Left lung (tissue), 10 donors: ENCODE results near the gene DSCAML1. TPM values are rescaled to one million over a fixed set of nuclear protein-coding genes. Genes with fewer than 3 reads are reported as not detected.

Experiments used
- ATAC-seq: fragments of 200-7000 bp; cut with Tn5 transposase; one replicate; pipeline ENCODE4 v1.9.1; 2020; ENCODE audit warnings: moderate library complexity
- DNase-seq, 4 donors: peaks; one replicate each; pipeline ENCODE4 v3.0.0-alpha.2; 2013 to 2020
- H3K27ac ChIP-seq, 2 donors: fragments of 200-600 bp; sonication (generic) in 1 of 2; one replicate each; pipeline versions ENCODE4 v1.5.0 to v1.8.0; 2020 to 2021
- H3K27me3 ChIP-seq, 2 donors: fragments of 200-600 bp; sonication (generic) in 1 of 2; one replicate each; pipeline versions ENCODE4 v1.5.0 to v1.8.0; 2020 to 2021
- H3K36me3 ChIP-seq, 2 donors: fragments of 200-600 bp; sonication (generic) in 1 of 2; one replicate each; pipeline versions ENCODE4 v1.5.0 to v1.8.0; 2020 to 2021
- H3K4me1 ChIP-seq, 2 donors: fragments of 200-600 bp; one replicate each; pipeline ENCODE4 v1.8.0; 2021
- H3K4me3 ChIP-seq, 2 donors: fragments of 200-600 bp; sonication (generic) in 1 of 2; one replicate each; pipeline versions ENCODE4 v1.5.0 to v1.8.0; 2020 to 2021; ENCODE audit warnings: mild to moderate bottlenecking in 1 of 2
- H3K9me3 ChIP-seq, 2 donors: fragments of 200-600 bp; sonication (generic) in 1 of 2; one replicate each; pipeline versions ENCODE4 v1.5.0 to v1.8.0; 2020 to 2021
- intact Hi-C, 2 donors: fragments of 100-400 bp; cut with DNase I; formaldehyde crosslinking; loops; one replicate each; pipeline versions ENCODE4 v1.11.2 to v1.14.2; 2022
- polyA plus RNA-seq, 6 donors: library from polyadenylated mRNA; unstranded; fragments of 120-200 nt; gene quantifications; one replicate each; pipeline ENCODE4 v1.2.1, GENCODE V29; 2013; ENCODE audit not compliant: insufficient read length in 6 of 6
- total RNA-seq, 2 donors: library from RNA; stranded (reverse); fragmentation: NEBNext Ultra II Directional; extraction: Animal tissue kit (Norgen Biotek cat#: 25700); gene quantifications; one replicate each; pipeline ENCODE4 v1.2.1, GENCODE V29; 2021
- TF ChIP-seq, protein P1 (sequence below), 2 donors: fragments of 200-600 bp; sonication (generic) in 1 of 2; IDR thresholded peaks; one replicate each; pipeline versions ENCODE4 v1.5.0 to v1.8.0; 2021; ENCODE audit warnings: antibody characterized with exemption in 2 of 2
- donor health status: DM: no; HTN: yes; CAD: no.
- donor health status: DM: no; HTN: no; CAD: no.

The DSCAML1 gene
- total and polyA plus RNA-seq, 8 donors, result 0.35 to 1.8 (median 1.2) TPM

DNA sequence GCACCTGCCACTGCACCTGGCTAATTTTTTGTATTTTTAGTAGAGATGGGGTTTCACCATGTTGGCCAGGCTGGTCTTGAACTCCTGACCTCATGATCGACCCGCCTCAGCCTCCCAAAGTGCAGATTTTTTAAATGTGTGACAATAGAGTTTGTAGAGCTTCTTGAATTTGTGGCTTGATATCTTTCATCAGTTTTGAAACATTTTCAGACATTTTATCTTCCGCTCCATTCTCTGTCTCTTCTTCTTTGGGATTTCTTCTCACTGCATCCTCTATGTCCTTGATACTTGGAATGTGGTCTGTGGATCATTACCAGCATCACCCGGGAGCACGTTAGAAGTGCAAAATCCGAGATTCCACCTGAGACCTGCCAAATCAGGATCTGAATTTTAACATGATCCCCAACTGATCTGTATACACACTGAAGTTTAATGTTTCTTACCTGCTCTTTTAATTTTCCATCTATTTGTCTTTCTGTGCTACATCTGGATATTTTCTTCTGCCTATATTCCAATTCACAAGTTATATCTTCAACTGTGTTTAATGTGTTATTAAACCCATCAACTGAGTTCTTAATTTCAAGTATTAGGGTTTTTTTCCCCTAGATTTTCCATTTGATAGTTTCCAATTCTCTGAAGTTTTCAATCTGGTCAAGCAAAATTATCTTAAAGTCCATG is 343.0 kb downstream of the DSCAML1 start:
- ATAC-seq (no peak), DNase-seq (no peak)
- intact Hi-C loops, result no loop called here
- Histone ChIP-seq H3K4me1 (no peaks in the 10 kb centered on the region), H3K4me3 (no peak overlapping the region), H3K9me3 (peaks cover 0 to 6% of the 10 kb centered on the region in 2 donors), H3K36me3 (no peaks in the 10 kb centered on the region), H3K27ac (no peak overlapping the region), H3K27me3 (no peaks in the 10 kb centered on the region)
- TF ChIP-seq, protein P1, sequence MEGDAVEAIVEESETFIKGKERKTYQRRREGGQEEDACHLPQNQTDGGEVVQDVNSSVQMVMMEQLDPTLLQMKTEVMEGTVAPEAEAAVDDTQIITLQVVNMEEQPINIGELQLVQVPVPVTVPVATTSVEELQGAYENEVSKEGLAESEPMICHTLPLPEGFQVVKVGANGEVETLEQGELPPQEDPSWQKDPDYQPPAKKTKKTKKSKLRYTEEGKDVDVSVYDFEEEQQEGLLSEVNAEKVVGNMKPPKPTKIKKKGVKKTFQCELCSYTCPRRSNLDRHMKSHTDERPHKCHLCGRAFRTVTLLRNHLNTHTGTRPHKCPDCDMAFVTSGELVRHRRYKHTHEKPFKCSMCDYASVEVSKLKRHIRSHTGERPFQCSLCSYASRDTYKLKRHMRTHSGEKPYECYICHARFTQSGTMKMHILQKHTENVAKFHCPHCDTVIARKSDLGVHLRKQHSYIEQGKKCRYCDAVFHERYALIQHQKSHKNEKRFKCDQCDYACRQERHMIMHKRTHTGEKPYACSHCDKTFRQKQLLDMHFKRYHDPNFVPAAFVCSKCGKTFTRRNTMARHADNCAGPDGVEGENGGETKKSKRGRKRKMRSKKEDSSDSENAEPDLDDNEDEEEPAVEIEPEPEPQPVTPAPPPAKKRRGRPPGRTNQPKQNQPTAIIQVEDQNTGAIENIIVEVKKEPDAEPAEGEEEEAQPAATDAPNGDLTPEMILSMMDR (IDR thresholded peaks at IDR 0.05), result no peak

DNA sequence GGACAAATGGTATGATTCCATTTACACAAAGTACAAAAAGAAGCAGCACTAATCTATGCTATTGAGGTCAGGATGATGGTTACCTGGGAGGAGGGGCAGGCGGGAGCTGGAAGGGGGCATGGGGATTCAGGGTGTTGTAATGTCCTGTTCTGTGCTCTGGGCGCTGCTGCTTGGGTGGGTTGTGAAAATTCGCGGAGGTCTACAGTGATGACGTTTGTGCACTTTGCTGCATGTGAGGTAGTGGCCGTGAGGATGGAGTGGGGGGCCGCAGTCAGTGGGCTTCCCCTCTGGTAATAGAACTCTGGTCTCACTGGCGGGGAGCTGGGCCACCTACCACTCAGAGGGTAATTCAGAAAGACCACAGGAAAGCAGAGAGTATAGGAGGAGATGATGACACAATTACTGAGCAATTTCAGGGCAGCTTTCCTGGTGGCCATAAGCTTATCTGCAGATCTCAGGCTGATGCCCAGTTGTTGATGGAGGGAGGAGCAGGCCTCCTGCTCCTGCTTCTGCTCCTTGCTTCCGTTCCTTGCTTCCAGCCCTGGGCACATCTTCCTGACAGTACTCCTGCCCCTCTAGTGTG is 347.8 kb downstream of the DSCAML1 start:
- Histone ChIP-seq H3K4me3 (no peak overlapping the region), H3K4me1 (peaks cover 0 to 2% of the 10 kb centered on the region in 2 donors), H3K9me3 (peaks cover 0 to 2% of the 10 kb centered on the region in 2 donors), H3K27me3 (peaks cover 2 to 12% of the 10 kb centered on the region in 2 donors), H3K36me3 (no peaks in the 10 kb centered on the region), H3K27ac (no peak overlapping the region)
- TF ChIP-seq, protein P1 (IDR thresholded peaks at IDR 0.05), result no peak
- intact Hi-C loops, result no loop called here
- ATAC-seq (no peak), DNase-seq (no peak)

DNA sequence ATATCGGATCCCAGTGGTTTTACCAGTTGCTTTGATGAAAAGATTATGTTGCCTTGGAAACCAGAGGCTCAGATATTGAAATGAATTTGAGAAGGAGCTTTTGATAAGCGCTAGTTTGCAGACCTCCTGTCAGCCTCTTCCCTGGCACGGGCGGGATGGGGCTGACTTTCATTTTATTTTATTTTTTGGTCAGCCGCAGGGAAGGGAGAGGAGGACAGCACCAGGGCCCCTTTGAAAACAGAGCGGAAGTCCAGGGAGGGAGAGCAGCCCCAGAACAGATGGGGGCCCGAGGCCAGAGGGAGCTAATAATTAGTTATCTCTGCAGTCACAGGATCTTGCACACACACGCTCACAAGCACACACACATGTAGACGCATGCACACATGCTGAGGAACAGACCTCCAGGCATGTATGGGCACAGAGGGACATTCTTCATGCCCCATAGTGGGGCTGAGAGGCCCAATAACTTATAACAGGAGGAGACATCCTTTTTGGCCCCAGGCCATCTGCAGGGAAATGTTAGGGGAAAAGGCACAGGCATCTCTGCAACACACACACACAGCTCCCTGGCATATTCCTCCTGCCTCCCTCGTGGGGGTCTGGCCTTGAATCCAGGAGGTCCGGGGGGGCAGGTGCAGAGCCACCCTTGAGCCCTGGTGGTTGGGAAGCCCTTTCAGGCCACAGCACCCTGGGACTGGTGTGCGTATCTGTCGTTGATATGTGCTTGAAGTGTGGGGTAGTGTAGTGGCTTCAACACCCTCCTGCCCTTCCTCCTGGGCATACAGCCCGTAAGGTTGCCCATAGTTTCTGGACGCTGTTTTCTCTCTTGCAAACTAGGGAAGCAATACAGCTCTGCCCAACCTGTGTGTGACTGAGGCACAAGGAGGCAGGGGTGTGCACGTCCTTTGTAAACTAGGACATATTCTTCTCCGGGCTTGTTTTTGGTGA is 352.0 kb downstream of the DSCAML1 start:
- intact Hi-C loops, result no loop called here
- no peaks in the 10 kb centered on the region for H3K36me3 ChIP-seq
- H3K27ac ChIP-seq, result no peak overlapping the region
- H3K4me3 ChIP-seq, result no peak overlapping the region
- peaks cover 0 to 3% of the 10 kb centered on the region in 2 donors for H3K4me1 ChIP-seq
- TF ChIP-seq, protein P1 (IDR thresholded peaks at IDR 0.05), result no peak
- ATAC-seq (no peak), DNase-seq (no peak)
- no peaks in the 10 kb centered on the region for H3K9me3 ChIP-seq
- peaks cover 11 to 28% of the 10 kb centered on the region in 2 donors for H3K27me3 ChIP-seq

DNA sequence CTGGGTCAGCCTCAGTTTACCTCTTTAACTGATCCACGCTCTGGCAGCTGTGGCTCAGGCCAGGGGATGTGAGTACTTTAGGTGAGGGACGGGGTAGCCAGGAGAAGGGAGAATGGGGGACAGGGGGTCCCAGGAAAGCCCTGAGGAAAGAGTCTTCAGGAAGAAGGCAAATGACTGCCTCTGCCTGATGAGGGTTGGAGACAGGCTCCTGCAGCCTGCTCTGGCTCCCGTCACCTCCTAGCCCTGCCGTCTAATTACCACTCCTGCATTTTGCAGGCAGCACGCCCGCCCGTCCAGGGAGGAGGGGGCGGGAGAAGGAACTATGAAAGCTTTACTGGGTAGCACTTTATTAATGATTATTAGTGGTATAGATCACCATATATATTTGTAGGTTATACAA is 352.8 kb downstream of the DSCAML1 start:
- intact Hi-C loops, result no loop called here
- DNase-seq (no peak), ATAC-seq (no peak)

More for the DNA sequence above, 352.8 kb downstream of the DSCAML1 start:
- H3K4me3 ChIP-seq, result no peak overlapping the region
- H3K27ac ChIP-seq, result no peak overlapping the region
- H3K4me1 ChIP-seq, result peaks cover 0 to 3% of the 10 kb centered on the region in 2 donors
- H3K9me3 ChIP-seq, result no peaks in the 10 kb centered on the region
- H3K27me3 ChIP-seq, result peaks cover 11 to 28% of the 10 kb centered on the region in 2 donors
- no peaks in the 10 kb centered on the region for H3K36me3 ChIP-seq
- TF ChIP-seq, protein P1 (IDR thresholded peaks at IDR 0.05), result no peak
